HG03571 (cell line): ENCODE data around the gene EIF2S1.
A peak's percentile ranks its signal among the peaks of the same experiment; 100 is the strongest.
"Not testable (repeated sequence)": the region's sequence is repeated elsewhere in the genome, so short reads cannot be mapped to it uniquely, and the experiment has no call there.

Source experiments
- ATAC-seq: cut with Tn5 transposase; IDR thresholded peaks from one replicate; pipeline ENCODE4 v1.9.1; 2021; ENCODE audit not compliant: unreplicated experiment

The EIF2S1 gene

DNA sequence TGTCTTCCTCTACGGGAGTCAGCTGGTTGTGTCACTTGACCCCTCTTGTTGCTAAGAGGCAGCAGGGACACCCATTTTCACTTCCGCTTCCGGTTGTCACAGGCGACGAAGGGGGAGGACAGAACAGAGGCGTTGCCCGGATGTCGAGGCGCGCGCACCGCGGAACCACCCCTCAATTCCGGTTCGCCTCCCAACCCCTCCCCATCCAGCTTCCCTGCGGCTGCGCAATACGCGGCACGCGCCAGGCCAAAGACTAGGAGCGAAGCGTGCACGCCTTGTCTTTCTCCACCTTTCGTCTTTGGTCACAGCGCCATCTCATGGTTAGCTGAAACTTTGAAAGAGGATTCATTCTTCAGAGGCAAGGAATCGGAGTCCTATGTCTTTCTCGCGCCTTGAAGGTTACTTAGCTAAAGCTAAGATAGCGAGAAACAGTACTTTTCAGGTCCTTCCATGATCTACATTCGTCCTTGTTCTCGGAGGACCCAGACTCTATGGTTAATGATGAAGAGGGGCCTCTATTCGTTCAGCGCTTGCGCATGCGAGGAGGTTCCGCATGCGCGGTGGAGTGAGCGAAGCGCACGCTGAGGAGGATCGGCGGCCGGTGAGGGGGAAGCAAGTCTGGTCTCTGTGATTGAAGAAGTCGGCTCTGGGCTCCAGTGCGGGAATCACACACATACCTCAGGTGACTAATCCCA is at the start of gene EIF2S1, which contains the start of gene ATP6V1D:
Gene EIF2S1 (plus strand): TSS at position 554 of the 695 bp plus-strand sequence. CDS start 4,440 bp downstream, outside the sequence.
Gene ATP6V1D (minus strand): TSS at position 30 of the 695 bp plus-strand sequence. CDS start 106 bp downstream, outside the sequence.
- peak; percentile 81 for ATAC-seq

DNA sequence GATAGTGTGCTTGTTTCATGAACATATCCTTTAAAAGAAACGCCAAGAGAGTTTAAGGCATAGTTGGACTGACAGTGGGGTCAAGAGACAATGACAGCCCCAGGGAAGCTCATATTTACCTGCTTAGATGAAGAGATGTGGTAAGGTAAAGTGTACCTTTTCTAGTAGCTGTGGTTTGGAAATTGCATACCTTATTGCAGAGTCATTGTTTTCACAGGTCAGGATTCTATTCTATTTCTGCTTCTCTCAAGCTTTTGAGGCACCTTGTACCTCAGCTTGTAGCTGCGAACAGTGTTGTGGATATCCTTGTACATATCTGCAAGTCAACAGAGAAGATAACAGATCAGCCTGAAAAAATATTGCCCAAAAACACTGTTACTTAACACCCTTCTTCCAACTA is 48.3 kb upstream of the EIF2S1 start:
- ATAC-seq, result no peak

GRCh38 chr14:67313153-67313552 is 47.0 kb upstream of the EIF2S1 start:
- ATAC-seq, result no peak

- no peak for ATAC-seq
These were observed 42.3 kb upstream of the EIF2S1 start for GRCh38 chr14:67317822-67318221.

DNA sequence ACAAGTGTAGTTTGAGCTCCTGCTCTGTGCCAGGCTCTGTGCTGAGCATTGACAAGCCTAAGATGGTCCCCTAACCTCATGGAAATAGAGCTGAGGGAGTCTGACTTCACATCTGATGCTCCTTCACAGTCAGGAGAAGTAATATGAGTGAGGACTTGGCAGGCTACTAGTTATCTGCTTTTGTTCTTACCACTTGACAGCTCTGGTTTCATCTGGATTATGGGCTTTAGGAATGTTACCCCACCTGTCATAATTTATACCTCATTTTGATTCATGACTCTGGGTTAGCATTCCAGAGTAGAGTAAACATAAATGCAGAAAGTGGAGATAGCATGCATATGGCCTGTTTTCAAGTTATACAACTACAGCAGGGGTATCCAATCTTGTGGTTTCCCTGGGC is 41.0 kb upstream of the EIF2S1 start:
- ATAC-seq, result no peak

- not testable (repeated sequence) for ATAC-seq
These were observed 30.5 kb upstream of the EIF2S1 start for GRCh38 chr14:67329666-67330065.

DNA sequence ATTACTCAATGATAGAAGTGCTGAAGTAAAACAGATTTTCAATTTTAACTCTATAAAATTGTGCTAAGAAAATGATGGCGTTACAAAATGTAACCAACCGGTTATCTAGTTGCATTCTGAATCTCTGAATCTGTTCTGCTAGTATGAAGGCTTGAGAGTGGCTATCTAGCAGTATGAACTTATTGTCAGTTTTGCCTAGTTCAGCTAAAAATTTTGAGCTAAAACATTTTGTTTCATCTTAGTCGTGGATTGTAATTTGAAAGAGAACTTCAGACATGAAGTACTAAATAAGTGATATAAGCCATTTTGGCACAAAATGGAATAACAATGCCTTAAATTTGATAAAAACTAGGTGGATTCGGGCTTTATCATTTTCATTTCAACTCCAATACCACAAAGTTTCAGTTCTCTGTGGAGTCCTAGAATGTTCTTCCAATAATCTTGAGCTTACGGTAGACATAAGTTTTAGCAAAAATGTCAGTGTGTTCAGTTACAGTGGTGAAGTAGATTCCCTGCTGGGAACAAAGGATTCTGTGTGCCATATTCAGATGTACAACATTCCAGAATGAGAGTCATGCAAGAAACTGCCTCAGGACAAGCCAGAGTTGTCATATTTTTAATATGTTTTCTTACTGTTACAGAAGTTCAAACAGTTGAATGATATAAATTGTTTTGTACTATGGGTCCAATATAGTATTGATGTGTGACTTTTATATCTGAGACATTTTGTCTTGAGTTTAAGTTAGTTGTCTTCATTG is 28.6 kb upstream of the EIF2S1 start:
- ATAC-seq, result no peak

GRCh38 chr14:67332468-67332867 is 27.7 kb upstream of the EIF2S1 start:
- no peak for ATAC-seq

GRCh38 chr14:67335781-67336180 is 24.3 kb upstream of the EIF2S1 start:
- no peak for ATAC-seq

DNA sequence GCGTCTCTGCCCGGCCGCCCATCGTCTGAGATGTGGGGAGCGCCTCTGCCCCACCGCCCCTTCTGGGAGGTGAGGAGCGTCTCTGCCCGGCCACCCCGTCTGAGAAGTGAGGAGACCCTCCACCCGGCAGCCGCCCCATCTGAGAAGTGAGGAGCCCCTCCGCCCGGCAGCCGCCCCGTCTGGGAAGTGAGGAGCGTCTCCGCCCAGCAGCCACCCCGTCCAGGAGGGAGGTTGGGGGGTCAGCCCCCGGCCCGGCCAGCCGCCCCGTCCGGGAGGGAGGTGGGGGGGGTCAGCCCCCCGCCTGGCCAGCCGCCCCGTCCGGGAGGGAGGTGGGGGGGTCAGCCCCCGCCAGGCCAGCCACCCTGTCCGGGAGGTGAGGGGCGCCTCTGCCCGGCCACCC is 18.9 kb upstream of the EIF2S1 start:
- not testable (repeated sequence) for ATAC-seq

DNA sequence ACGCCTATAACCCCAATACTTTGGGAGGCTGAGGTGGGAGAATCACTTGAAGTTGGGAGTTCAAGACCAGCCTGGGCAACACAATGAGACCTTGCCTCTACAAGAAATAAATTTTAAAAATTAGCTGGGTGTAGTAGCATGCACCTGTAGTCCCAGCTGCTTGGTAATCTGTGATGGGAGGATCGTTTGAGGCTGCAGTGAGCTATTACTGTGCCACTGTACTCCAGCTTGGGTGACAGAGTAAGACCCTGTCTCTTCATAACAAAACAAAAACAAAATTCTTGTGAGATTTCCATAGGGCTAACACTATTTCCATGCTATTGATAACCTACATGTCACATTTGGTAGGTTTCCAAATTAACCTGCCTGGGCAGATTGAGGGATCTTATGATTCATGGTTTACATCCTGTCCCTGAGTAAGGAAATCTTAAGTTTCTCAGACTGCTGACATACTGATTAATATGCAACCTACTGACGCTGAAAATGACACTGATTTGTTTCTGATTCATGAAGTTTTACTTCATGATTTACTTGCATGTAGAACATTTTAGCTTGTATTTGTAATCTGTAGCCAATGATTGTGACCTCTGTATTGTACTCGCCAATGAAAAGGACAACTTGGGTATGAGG is 16.4 kb upstream of the EIF2S1 start:
- ATAC-seq, result no peak

GRCh38 chr14:67345583-67345982 is 14.5 kb upstream of the EIF2S1 start:
- ATAC-seq, result no peak

GRCh38 chr14:67352055-67352454 is 8.1 kb upstream of the EIF2S1 start:
- no peak for ATAC-seq

GRCh38 chr14:67357186-67357968 is 2.8 kb upstream of the EIF2S1 start:
- no peak for ATAC-seq

GRCh38 chr14:67357969-67358354 is 2.2 kb upstream of the EIF2S1 start:
- no peak for ATAC-seq

GRCh38 chr14:67358924-67359774 is 979 bp upstream of the EIF2S1 start:
- no peak for ATAC-seq

DNA sequence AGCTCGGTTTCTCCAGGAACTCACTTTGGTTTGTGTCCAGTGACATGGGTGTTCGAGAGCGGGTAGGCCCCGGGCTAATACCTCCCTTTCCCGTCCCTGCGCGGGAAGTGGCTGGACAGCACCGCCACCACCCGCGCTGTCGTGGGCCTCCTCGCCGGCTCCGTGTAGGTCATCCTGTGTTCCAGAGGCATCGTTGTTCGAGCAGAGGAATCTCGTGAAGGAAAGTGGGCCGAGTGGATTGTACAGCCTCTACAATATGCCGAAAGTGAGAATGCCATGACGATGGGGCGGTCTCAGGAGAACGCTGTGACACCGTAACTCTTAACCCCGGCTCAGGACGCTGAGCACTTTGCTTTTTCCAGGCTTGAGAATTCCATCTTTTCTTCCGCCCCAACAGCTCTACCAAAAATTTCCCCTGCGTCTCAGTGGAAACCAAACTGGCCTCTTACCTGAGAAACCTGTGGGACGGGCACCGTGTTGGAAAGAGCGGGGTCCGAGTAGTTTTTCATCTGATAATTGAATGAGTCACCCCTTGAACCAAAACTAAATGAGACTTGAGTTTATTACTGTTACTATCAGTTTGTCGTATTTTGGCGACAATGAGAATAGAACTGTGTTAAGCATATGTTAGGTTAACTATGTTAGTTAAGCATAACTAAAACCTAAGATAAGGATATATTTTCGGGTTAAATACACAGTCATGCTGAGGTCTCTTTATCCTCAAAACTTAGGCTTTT is 510 bp downstream of the EIF2S1 start:
- ATAC-seq, result peak; percentile 23

DNA sequence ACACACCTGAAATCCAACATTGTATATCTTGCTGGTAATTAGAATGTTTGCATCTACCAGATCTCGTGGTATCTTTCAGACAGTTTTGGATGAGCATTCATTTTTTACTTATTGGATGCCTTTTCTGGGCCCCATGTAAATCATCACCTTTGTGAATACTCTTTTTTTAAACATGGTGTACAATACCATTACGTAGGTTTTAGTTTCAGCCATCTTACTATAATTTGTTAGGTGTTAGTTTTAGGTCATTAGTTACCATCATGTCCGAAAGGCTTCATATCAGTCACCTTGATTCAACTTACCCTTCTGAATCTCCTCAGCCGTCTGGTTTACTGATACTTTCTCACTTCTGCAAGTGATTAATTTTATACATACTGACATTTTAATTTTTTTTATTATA is 5.3 kb downstream of the EIF2S1 start:
- ATAC-seq, result no peak

GRCh38 chr14:67370830-67371229 is 10.7 kb downstream of the EIF2S1 start:
- ATAC-seq, result no peak
